ENCODE measurements around the gene ALDH8A1. TPM values are rescaled to one million over a fixed set of nuclear protein-coding genes. Genes with fewer than 3 reads are reported as not detected.
"Not testable (repeated sequence)": the region's sequence is repeated elsewhere in the genome, so short reads cannot be mapped to it uniquely, and the experiment has no call there.

The ALDH8A1 gene
- polyA plus RNA-seq, 4 donors = 1.3 to 32.8 (median 21.1) TPM

DNA sequence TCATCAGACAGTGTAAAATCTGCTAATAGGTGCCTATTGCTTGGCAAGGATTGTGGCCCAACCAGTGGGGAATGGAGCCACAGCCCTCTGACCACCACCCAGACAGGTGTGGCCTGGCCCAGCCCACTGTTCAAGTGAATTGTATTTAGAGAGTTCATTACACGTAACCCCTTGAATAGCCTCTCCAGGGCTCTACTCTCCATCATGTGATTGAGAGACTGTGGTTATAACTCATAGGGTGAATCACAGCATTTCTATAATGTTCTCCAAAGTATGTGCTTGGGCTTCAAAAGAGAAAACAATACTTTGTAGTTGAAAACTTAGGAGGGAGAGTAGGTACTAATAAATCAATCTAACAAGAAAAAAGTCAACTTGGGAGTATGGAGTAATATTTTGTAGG, 38.4 kb downstream of the ALDH8A1 start:
- no peak for DNase-seq (ENCODE audit: low read depth in 4 of 4, low spot score in 3 of 4)

DNA sequence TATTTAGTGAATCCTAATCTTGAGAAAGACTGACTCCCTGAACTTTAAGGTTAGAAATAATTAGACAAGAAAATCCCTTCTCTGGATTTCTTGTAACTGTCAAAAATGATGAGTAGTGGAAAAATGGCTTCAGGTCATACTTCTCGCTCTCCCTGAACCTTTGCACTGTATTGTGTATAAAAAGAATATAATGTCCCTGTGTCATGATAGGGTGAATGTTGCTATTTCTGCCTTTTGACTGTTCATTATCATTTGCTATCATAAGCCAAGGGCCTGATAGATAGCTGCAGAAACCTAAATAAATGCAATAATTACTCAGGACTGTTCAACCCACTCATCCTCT, 39.3 kb downstream of the ALDH8A1 start:
- DNase-seq (ENCODE audit: low read depth in 4 of 4, low spot score in 3 of 4) = no peak

DNA sequence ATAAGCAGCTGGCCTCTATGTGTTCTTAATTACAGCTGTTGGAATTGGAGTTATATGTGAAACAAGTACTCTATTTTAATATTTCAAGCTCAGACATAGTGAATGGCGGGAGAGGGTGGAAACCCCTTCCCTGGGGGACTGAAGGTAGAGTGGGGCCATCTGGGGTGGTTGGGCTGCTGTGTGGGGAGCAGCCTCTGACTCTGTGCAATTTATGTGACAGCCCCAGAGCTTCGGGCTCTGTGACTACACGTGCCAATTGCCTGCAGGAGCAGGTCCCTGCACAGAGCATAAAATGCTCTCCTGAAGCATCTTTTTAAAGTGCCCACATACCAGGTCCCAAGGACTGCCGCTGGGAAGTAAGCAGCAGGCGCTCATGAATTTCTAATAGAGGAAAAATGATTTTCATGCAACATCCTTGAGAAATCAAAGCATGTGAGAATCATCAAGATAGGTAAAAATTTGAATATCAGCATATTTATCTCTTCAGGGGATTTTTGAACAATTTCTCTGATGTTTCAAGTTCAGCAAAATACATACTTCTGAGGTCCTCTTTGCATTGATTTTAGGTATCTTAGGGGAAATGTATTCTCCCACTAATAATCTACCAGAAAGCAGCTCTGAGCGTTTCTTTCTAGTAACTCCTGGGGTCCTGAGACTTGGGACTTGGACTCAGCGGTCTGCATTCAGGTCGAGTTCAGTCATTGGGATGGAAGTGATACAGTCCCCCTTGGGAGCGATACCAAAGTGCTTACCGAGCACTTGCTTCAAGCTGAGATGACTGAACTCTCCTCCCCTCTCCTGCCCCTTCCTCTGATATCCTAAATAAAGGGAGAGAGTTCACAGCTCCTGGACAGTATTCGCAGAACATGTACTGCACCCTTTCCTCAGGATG, 40.0 kb downstream of the ALDH8A1 start:
- DNase-seq (ENCODE audit: low read depth in 4 of 4, low spot score in 3 of 4) = no peak

DNA sequence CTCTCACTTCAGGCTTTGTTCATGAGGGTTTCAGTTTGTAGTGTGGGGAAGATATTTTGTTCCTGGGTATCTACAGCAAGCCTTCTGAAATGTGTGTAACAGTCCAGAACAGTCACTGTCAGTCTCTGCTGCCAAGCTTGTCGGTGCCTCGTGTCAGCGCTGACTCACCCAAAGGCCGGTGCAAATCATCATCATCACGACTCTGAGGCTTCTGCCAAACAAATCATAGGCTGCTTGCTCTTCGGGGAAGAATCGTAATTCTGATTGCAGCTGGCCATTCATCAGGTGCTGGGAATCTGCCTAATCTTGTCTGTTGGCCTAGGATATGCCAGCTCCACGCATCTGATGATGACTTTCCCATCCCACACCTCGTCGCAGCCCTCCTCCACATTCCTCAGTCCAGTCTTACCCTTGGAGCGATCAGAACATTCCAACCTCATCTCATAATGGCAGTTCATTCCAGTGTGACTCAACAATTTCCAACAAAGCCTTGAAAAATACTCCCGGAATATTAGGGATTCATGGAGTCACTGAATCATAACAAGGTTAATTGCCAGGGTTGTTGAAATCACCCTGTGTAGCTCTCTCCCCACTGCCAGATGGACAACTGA, 40.9 kb downstream of the ALDH8A1 start:
- peak in 1 of 4 donors; percentile 24 for DNase-seq (ENCODE audit: low read depth in 4 of 4, low spot score in 3 of 4)

DNA sequence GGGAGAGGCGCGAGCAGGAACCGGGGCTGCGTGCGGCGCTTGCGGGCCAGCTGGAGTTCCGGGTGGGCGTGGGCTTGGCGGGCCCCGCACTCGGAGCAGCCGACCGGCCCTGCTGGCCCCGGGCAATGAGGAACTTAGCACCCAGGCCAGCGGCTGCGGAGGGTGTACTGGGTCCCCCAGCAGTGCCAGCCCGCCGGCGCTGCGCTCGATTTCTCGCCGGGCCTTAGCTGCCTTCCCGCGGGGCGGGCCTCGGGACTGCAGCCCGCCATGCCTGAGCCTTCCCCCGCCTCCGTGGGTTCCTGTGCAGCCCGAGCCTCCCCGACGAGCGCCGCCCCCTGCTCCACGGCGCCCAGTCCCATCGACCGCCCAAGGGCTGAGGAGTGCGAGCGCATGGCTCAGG, 45.2 kb downstream of the ALDH8A1 start:
- not testable (repeated sequence) for DNase-seq (ENCODE audit: low read depth in 4 of 4, low spot score in 3 of 4)

DNA sequence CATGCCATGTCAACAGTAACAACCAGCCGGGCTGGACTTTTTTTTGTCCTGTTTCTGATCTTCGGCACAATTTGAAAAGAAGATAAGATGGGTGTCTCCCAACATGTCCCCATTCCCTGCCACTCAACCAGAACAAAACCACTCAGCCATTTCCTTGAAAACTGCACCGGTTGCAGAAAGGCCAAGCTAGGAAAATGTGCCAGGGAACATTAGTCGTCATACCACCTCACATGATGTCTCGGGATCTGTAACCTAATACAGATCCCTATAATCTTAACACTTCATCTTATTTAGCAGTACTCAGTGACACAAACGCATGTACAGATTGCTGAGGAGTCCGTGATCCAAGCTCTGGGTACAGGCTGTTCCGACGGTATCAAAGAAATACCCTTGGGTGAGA, 46.5 kb downstream of the ALDH8A1 start:
- no peak for DNase-seq (ENCODE audit: low read depth in 4 of 4, low spot score in 3 of 4)

DNA sequence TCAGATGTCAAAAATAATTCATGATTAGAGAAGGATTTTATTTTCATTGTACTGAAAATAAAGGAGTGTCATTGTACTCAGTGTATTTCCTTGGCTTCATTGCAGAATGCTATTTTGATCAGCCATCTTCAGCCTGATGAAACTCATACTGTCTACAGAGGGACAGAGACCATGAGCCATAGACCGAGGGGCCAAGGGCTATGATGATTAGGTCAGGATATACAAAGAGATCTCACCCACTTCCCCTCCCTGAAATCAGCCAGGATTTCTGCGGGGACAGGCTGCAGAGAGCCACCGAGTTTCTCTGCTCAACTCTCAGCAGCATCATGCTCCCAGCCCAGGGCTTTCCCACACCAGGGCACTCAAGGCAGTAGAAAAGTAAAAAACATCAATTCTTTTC, 47.0 kb downstream of the ALDH8A1 start:
- DNase-seq (ENCODE audit: low read depth in 4 of 4, low spot score in 3 of 4) = no peak

DNA sequence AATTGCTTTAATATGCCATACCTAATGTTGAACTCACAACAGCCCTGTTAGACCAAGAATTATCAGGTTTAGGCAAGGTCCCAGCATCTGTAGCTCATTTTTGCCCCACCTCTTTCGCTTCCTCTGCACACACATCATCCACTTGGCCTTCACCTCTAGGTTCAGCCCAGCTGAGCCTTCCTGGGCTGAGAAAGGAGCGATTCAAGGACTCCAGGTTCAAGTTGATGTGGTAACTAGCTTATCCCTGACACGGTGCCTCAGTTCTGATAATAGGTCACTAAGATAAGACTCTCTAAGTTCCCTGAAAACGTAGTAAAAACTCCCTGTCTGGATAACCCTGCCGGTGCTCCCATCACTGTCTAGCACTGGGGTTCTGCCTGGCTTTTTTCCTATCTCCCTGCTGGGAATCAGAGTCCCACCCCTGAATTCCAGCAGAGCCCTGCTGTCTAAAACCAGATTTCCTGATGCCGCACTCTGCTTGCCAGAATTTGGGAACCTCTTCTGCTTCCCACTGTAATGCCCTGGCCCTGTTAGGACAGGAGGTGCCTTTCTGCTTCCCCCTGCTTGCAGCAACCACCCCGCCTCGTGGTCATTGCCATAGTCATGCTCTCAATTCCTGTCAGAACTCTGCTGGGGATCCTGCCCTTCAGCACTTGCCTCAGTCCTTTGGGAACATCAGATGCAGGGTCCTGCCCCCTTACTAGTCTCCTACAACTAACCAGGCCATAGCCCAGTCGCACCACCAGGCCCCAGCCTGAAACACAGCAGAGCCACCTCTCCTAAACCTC, 47.6 kb downstream of the ALDH8A1 start:
- no peak for DNase-seq (ENCODE audit: low read depth in 4 of 4, low spot score in 3 of 4)

DNA sequence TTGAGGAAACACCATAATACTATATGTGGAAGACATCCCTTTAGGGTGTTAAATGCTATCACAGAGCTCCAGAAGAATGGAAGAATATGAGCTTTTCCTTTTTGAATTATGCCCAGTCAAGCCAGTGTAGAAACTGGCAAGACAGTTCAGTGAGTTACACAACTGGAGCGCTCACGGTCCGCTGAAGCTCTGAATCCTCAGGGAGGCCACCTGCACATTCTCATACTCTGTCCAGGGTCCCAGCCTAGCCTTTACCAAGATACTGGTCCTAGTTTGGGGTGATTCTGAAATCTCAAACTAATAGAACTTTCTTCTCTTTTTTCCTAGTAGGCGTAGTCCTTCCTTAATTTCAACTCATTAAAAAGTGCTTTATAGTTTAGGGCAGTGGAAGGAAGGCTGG, 51.3 kb downstream of the ALDH8A1 start:
- DNase-seq (ENCODE audit: low read depth in 4 of 4, low spot score in 3 of 4) = no peak

DNA sequence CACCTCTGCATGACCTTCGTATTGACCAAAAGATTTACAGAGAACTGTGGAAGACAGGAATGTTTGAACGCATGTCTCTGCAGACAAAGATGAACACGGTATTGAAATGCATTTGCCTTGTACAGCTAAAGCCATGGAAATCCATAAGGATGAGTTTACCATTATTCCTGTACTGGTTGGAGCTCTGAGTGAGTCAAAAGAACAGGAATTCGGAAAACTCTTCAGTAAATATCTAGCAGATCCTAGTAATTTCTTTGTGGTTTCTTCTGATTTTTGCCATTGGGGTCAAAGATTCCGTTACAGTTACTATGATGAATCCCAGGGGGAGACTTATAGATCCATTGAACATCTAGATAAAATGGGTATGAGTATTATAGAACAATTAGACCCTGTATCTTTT, 51.7 kb downstream of the ALDH8A1 start:
- DNase-seq (ENCODE audit: low read depth in 4 of 4, low spot score in 3 of 4) = not testable (repeated sequence)

DNA sequence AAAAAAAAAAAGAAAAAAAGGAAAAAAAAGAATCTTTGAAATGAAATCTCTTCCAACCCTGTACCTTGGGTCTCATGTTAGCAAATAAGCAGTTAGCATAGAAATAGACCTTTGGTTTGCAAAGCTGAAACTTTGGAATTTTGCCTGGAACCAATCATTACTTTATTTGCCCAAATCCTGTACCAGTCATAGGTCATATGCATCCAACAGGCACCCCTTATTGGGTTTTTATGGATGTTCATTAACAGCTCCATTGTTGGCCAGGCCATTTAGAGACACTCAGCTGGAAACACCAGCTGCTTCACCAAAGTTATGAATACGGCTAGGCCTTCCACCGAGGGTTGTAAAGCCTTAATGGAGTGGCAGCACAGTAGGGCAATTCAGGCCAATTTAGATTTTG, 53.0 kb downstream of the ALDH8A1 start:
- DNase-seq (ENCODE audit: low read depth in 4 of 4, low spot score in 3 of 4) = no peak

DNA sequence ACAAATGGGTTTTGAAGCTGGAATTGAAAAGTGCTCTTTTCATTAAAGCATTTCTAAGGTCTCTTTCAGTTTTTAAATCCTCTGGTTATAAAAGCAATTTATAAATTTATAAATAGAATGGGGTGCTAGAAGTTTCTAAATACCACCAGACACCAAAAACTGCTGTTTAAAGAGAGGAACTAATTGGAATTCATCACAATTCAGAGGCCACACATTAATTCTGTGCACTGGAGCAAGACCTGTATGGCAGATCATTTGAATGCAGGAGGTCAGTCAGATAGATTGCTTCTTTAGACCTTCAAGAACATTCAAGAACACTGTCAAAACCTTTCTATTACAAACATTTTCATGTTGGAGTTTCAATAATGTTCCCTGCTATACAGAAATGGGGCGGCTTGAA, 55.1 kb downstream of the ALDH8A1 start:
- no peak for DNase-seq (ENCODE audit: low read depth in 4 of 4, low spot score in 3 of 4)

DNA sequence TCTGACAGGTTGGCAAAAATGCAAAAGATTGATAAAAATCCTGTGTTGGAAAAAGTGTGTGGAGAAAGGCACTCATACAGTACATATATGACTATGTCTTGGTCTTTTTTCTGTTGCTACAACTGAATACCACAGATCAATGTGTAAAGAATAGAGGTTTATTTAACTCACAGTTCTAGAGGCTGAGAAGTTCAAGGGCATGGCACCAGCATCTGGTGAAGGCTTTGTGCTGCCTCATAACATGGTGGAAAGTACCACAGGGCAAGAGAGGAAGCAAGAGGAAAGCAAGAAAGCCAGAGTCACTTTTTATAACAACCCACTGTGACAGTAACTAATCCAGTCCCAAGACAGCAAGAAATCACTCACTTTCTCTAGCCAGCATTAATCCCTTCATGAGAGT, 57.5 kb downstream of the ALDH8A1 start:
- DNase-seq (ENCODE audit: low read depth in 4 of 4, low spot score in 3 of 4) = no peak

DNA sequence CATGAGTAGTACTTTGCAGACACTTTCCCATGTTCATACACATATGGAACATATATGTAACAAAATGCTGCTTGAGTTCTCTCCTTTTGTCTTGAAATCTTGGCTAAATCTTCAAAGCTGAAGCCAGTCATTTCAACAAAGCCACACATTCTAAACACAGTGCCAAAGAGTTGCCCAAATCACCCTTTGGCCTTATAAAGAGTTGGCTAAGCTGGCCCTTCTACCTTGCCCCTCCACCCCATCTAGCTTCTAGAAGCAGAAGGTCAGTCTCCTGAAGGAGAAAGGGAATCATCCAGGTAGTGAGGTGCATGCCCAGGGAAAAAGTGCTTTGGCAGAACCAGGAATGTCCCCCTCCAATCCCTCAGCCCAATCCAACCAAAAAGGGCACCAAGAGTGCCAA, 58.3 kb downstream of the ALDH8A1 start:
- DNase-seq (ENCODE audit: low read depth in 4 of 4, low spot score in 3 of 4) = no peak

DNA sequence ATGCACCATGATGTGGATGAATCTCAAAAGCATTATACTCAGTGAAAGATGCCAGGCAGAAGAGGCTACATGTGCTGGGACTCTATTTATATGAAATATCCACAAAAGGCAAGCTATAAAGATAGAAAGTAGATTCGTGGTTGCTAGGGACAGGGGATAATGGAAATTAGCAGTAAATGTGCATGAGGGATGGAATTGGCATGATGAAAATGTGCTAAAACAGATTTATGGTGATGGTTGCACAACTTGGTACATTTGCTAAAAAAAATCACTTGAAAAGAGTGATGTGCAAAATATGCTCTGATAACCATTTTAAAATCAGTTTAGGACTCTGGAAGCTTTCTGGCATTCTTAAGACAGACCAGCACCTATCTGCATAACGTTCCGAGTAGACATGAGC, 61.6 kb downstream of the ALDH8A1 start:
- no peak for DNase-seq (ENCODE audit: low read depth in 4 of 4, low spot score in 3 of 4)

DNA sequence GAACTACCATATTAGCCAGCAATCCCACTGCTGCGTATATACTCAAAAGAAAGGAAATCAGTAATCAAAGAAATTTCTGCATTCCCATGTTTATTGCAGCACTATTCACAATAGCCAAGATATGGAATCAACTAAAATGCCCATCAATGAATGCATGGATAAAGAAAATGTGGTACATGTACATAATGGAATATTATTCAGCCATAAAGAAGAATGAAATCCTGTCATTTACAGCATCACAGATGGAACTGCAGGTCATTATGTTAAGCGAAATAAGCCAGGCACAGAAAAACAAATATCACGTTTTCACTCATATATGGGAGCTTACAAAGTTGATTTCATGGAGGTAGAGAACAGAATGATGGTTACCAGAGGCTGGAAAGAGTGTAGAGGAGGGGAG, 65.1 kb downstream of the ALDH8A1 start:
- no peak for DNase-seq (ENCODE audit: low read depth in 4 of 4, low spot score in 3 of 4)

DNA sequence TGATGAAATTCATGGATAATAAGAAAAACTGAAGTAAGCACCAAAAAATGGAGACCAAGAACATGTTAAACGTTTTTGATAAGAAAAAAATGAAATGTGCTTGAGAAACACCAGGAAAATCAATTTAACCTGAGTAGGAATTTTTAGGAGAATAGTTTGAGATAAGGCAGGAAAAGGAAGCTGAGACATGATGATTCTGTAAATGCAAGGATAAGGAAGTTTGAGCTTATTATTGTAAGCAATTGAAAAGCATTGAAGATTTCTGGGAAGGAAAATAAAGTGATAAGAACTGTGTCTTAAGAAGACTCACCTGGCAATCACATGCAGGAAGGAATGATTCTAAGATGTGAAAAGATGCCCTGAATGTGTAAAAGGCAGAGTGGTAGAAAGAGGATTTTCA, 66.6 kb downstream of the ALDH8A1 start:
- no peak for DNase-seq (ENCODE audit: low read depth in 4 of 4, low spot score in 3 of 4)

DNA sequence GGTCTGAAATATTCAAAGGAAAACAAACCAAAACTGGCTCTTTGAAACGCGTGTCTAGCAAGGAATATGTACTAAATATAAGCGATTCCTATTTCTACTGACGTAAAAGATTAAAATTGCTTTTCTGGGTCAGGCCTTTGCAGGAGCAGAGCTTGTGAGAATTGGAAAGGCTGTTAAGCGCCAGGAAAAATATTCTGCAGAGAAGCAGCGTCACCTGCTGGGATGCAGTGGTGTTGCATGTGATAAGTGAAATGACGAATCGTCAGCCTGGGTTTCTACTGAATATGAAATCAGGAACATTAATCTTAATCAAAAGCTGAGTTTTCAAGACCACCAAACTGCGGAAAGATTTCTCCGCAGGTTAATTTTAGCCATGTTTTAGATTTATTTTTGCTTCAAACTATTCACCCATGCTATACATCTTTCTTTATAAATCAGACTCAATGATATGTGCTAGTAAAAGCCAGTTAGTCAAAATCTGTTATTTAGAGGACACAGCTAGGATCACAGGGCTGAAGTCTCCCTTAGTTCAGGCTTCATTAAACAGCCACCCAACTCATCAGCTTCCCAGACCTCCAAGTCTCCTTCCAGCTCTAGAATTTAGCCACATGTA, 67.4 kb downstream of the ALDH8A1 start:
- peak in 2 of 4 donors; percentile 32 to 41 for DNase-seq (ENCODE audit: low read depth in 4 of 4, low spot score in 3 of 4)

DNA sequence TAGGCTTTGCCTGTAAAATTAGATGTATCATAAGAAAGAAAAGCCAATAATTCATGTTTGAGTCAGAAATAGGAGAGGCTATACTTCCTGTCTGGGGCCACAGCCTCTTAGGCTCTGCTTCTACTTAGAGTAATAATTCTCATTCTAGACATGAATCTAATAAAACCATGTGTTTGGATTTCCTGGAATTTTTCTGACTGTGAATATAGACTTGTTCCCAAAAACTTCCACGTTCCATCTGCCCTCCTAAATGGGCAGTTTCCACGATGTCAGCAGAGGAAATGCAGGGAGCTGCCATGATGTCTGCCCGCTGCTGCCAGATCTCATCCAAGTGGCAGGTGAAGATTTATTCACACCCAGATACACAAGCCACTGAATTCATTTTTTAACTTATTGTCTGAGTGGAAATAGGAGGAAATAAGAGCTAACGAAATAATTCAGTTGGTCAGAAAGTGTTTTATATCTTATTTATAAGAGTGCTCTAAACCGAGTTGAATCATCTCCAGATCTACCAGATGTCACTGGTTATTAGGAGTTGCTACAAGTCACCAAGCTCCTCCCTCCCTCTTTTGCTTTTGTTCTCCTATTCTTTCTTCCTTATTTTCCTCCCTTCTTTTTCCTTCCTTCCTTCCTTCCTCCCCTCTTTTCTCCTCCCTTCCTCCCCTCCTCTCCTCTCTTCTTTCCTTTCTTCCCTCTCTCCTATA, 69.3 kb downstream of the ALDH8A1 start:
- DNase-seq (ENCODE audit: low read depth in 4 of 4, low spot score in 3 of 4) = no peak

DNA sequence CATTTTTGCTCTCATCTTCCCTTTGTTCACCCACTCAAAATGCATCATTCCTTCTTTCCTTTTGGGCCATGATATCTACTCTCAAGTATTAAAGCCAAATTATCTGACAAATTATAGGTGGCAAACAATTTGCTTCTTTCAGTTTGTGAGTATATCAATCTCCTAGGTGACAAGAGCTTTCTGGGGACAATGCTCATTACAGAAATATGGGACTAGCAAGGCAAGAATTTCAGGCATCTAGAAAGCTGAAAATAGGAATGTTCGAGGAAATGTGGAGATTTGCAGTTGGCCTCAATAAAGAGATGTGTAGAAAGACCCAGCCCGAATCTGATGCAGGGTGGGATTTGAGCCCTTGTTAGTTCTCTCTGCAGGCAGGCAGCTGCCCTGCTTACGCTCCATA, 71.8 kb downstream of the ALDH8A1 start:
- no peak for DNase-seq (ENCODE audit: low read depth in 4 of 4, low spot score in 3 of 4)

DNA sequence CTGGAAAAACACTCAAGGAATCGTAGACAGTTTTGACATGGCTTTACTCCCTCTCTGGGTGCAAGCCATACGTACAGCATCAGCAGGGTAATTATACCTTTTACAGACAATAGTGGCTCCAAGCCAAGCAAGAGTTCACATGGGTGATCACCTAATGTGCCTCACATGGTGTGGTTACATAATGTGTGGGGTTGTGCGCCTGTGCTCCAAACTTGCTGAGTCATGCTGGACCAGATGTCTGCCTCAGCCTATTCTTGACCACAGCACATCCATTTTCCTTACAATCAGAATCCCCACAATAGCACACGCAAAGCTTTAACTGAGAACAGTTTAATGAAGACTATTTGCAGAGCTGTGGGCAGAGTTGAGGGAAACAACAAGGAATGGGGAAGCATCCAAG, 74.5 kb downstream of the ALDH8A1 start:
- no peak for DNase-seq (ENCODE audit: low read depth in 4 of 4, low spot score in 3 of 4)

All from left renal pelvis (tissue), 4 donors.